ENCODE data around the gene TMEM169.
"Not testable (repeated sequence)": the region's sequence is repeated elsewhere in the genome, so short reads cannot be mapped to it uniquely, and the experiment has no call there.

The TMEM169 gene

DNA sequence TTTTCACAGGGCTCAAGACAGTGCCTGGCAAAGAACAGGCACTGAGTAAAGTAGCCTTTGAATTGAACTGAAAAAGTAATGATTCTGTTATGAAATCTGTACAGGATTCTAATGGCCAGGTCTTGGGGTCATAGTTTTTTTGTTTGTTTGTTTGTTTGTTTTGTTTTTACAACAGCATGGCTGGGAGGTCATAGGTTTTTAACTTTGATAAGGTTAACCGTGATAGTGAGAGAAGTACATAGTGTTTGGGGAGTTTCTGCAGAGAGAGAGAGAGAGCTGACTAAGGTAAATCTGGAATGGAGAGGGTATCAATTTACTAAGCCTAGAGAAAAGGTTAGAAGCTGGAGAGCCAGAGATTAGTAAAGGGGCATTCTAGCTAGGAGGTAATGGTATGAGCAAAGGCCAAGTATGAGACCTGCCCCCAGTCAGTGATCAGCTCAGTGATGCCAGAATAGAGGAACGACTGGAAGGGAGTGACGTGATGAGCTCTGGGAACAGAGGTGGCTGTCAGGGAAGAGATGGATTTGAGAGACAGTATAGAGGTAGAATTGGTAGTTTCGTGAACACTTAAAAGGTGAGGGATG, 53.3 kb downstream of the TMEM169 start:
- Histone ChIP-seq H3K36me3 (peaks cover 96% of the 10 kb centered on the region), H3K27ac (no peak overlapping the region), H3K4me3 (ENCODE audit: low read depth, low read length) (no peak overlapping the region), H3K9me3 (ENCODE audit: severe bottlenecking) (no peaks in the 10 kb centered on the region), H3K27me3 (ENCODE audit: insufficient read depth, low read depth, severe bottlenecking) (no peaks in the 10 kb centered on the region)
- no peak for DNase-seq
- TF ChIP-seq, protein P1, sequence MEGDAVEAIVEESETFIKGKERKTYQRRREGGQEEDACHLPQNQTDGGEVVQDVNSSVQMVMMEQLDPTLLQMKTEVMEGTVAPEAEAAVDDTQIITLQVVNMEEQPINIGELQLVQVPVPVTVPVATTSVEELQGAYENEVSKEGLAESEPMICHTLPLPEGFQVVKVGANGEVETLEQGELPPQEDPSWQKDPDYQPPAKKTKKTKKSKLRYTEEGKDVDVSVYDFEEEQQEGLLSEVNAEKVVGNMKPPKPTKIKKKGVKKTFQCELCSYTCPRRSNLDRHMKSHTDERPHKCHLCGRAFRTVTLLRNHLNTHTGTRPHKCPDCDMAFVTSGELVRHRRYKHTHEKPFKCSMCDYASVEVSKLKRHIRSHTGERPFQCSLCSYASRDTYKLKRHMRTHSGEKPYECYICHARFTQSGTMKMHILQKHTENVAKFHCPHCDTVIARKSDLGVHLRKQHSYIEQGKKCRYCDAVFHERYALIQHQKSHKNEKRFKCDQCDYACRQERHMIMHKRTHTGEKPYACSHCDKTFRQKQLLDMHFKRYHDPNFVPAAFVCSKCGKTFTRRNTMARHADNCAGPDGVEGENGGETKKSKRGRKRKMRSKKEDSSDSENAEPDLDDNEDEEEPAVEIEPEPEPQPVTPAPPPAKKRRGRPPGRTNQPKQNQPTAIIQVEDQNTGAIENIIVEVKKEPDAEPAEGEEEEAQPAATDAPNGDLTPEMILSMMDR (IDR thresholded peaks at IDR 0.05; ENCODE audit: low read depth, low read length) = no peak

DNA sequence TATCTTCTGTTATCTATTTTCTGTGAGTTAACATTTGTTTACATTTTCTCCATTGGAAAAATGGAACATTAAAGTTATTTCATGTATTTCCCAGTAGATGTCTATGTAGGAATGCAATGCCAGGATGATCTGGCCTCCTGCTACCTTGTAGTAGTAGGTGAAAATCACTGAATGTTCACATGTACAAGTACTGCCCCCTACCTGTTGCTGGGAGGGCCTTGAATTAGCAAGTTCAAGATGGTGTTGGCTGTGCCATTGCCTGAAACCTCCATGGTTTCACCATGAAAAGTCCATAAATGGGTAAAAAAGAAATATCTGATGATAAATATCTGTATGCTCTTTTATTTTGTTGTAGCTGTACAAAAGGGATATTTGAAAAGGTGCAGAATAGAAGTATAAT, 58.2 kb downstream of the TMEM169 start:
- no peak overlapping the region for H3K27ac ChIP-seq
- DNase-seq = peak; percentile 39
- no peaks in the 10 kb centered on the region for H3K27me3 ChIP-seq (ENCODE audit: insufficient read depth, low read depth, severe bottlenecking)
- peaks cover 95% of the 10 kb centered on the region for H3K36me3 ChIP-seq
- TF ChIP-seq, protein P1 (IDR thresholded peaks at IDR 0.05; ENCODE audit: low read depth, low read length) = peak; percentile 43
- no peaks in the 10 kb centered on the region for H3K9me3 ChIP-seq (ENCODE audit: severe bottlenecking)
- no peak overlapping the region for H3K4me3 ChIP-seq (ENCODE audit: low read depth, low read length)

DNA sequence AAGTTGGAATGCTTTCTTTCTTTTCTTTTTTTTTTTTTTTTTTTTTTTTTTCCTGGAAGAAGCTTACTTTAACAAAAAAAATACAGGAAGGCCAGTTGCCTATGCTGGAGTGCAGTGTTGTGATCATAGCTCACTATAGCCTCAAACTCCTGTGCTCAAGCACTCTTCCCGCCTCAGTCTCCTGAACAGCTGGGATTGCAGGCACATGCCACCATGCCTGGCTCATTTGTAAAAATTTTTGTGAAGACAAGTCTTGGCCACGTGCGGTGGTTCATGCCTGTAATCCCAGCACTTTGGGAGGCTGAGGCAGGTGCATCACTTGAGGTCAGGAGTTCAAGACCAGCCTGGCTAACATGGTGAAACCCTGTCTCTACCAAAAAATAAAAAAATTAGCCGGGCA, 59.8 kb downstream of the TMEM169 start:
- DNase-seq; H3K4me3 ChIP-seq (ENCODE audit: low read depth, low read length); H3K27me3 ChIP-seq (ENCODE audit: insufficient read depth, low read depth, severe bottlenecking); H3K27ac ChIP-seq; H3K9me3 ChIP-seq (ENCODE audit: severe bottlenecking): not testable (repeated sequence)
- peaks cover 93% of the 10 kb centered on the region for H3K36me3 ChIP-seq

DNA sequence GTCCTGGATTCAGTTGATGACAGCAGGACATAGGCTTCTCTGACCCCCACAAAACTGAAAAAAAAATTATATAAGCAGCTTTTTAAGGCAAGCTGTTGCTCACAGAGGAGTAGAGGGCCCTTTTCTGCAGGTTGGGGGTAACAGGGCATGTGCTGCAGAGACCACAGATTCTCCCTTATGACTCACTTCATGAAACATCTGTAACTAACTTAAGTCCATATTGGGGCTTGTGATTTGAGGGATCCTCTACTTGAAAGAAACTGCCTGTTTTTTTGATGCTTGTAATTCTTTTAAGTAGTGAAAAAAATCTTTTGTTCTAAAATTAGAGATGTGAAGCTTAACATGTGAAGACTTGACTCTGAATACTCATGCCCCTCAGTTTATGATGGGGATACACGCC, 60.8 kb downstream of the TMEM169 start:
- H3K9me3 ChIP-seq (ENCODE audit: severe bottlenecking) = no peaks in the 10 kb centered on the region
- H3K36me3 ChIP-seq = peaks cover 86% of the 10 kb centered on the region
- H3K27me3 ChIP-seq (ENCODE audit: insufficient read depth, low read depth, severe bottlenecking) = no peaks in the 10 kb centered on the region
- H3K27ac ChIP-seq = no peak overlapping the region
- no peak overlapping the region for H3K4me3 ChIP-seq (ENCODE audit: low read depth, low read length)
- TF ChIP-seq, protein P1 (IDR thresholded peaks at IDR 0.05; ENCODE audit: low read depth, low read length) = no peak
- no peak for DNase-seq

DNA sequence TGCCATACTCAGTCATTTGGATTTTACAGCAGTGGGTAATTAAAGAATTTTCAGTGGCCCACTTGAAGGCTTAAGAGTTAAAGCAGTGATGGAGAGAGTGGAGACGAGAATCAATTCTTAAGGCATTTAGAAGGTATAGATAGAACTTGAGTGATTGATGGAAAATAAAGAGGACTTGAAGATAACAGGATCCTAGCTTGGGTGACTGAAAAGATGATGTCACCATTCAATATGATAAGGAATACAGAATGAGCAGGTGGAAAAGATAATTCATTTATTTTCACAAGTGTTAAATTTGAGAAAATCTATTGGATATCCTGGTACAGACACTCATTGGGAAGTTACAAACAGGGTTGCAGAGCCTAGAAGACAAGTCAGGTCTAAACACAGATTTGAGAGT, 62.7 kb downstream of the TMEM169 start:
- H3K4me3 ChIP-seq (ENCODE audit: low read depth, low read length) = no peak overlapping the region
- no peaks in the 10 kb centered on the region for H3K27me3 ChIP-seq (ENCODE audit: insufficient read depth, low read depth, severe bottlenecking)
- no peak for DNase-seq
- H3K9me3 ChIP-seq (ENCODE audit: severe bottlenecking) = no peaks in the 10 kb centered on the region
- H3K36me3 ChIP-seq = peaks cover 86% of the 10 kb centered on the region
- TF ChIP-seq, protein P1 (IDR thresholded peaks at IDR 0.05; ENCODE audit: low read depth, low read length) = no peak
- H3K27ac ChIP-seq = no peak overlapping the region

DNA sequence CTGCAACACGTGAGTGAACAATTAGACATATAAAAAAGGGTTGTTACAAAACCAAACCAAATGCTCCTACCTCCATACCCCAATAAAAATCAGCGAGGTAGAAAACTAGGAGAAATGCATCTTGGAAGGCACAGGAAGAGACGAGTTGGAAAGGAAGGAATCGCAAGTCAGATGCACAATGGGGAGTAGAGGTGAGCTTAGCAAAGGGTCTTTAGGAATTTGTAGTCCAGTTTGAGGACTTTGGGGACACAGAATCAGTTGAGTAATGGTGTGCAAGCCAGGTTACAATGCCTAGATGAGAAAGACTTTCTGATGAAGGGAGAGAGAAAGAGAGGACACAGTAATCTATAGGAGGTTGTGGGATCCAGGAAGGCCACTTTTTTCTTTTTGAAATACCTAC, 63.1 kb downstream of the TMEM169 start:
- Histone ChIP-seq H3K36me3 (peaks cover 86% of the 10 kb centered on the region), H3K4me3 (ENCODE audit: low read depth, low read length) (no peak overlapping the region), H3K9me3 (ENCODE audit: severe bottlenecking) (no peaks in the 10 kb centered on the region), H3K27ac (no peak overlapping the region), H3K27me3 (ENCODE audit: insufficient read depth, low read depth, severe bottlenecking) (no peaks in the 10 kb centered on the region)
- DNase-seq = no peak
- TF ChIP-seq, protein P1 (IDR thresholded peaks at IDR 0.05; ENCODE audit: low read depth, low read length) = no peak

All from WERI-Rb-1 (cell line).